ENCODE measurements around the gene SCFD2.

GRCh38 chr4:52867163-52867562 lies 498.7 kb downstream of the SCFD2 start:
- TF ChIP-seq EZH2phosphoT487 (IDR thresholded peaks at IDR 0.05; ENCODE audit: insufficient read depth, low read depth) (no peak), EZH2 (IDR thresholded peaks at IDR 0.05; ENCODE audit: insufficient read depth, poor library complexity, severe bottlenecking) (no peak)
